ENCODE results near the gene CPLX1.

The CPLX1 gene

GRCh38 chr4:826508-827208 lies 729 bp upstream of the CPLX1 start:
- no peak overlapping the region for H3K4me3 ChIP-seq (replicated peaks in 1 of 2; ENCODE audit: low read depth in 2 of 2, low read length in 2 of 2)

GRCh38 chr4:825063-825970 lies 612 bp downstream of the CPLX1 start:
- TF ChIP-seq, protein P1, sequence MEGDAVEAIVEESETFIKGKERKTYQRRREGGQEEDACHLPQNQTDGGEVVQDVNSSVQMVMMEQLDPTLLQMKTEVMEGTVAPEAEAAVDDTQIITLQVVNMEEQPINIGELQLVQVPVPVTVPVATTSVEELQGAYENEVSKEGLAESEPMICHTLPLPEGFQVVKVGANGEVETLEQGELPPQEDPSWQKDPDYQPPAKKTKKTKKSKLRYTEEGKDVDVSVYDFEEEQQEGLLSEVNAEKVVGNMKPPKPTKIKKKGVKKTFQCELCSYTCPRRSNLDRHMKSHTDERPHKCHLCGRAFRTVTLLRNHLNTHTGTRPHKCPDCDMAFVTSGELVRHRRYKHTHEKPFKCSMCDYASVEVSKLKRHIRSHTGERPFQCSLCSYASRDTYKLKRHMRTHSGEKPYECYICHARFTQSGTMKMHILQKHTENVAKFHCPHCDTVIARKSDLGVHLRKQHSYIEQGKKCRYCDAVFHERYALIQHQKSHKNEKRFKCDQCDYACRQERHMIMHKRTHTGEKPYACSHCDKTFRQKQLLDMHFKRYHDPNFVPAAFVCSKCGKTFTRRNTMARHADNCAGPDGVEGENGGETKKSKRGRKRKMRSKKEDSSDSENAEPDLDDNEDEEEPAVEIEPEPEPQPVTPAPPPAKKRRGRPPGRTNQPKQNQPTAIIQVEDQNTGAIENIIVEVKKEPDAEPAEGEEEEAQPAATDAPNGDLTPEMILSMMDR (IDR thresholded peaks at IDR 0.05; ENCODE audit: low read depth, low read length): no peak
- peak in 1 of 2 donors; percentile 19 for DNase-seq (ENCODE audit: low read depth in 2 of 2)
- peak overlapping the region in 1 of 2 donors; percentile 24 for H3K4me3 ChIP-seq (replicated peaks in 1 of 2; ENCODE audit: low read depth in 2 of 2, low read length in 2 of 2)

More at GRCh38 chr4:826508-827208, 729 bp upstream of the CPLX1 start:
- no peak for DNase-seq (ENCODE audit: low read depth in 2 of 2)
- TF ChIP-seq, protein P1 (IDR thresholded peaks at IDR 0.05; ENCODE audit: low read depth, low read length): no peak

DNA sequence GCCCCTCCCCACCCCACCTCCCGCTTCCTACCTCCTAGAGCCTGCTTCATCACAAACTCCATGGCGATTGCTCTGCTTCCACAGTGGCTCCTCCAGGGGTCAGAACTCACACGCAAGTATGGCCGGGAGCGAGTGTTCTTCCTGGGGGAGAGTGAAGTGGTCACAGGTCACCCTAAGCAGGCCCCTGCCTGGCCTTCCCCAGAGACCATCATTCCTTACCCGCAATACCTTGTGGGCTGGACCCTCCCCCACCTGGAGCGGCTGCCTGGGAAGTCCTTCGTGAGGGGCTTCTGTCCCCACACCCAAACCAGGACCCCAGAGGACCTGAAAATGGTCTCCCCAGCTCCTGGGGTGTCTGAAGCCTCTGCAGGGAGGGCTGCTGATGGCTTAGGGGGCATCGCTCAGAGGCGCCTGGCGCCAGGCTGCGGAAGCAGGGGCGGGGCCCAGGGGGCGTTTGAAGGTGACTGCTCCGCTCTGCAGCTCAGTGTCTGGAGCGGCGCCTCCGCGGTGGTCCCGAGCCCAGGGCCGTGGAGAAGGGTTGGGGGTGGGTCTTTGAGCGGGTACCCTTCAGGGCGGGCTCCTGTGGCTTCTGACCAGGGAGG lies 1.4 kb downstream of the CPLX1 start:
- H3K4me3 ChIP-seq (replicated peaks in 1 of 2; ENCODE audit: low read depth in 2 of 2, low read length in 2 of 2): no peak overlapping the region
- TF ChIP-seq, protein P1 (IDR thresholded peaks at IDR 0.05; ENCODE audit: low read depth, low read length): no peak
- no peak for DNase-seq (ENCODE audit: low read depth in 2 of 2)

GRCh38 chr4:823761-824460 lies 2.0 kb downstream of the CPLX1 start:
- TF ChIP-seq, protein P1 (IDR thresholded peaks at IDR 0.05; ENCODE audit: low read depth, low read length): no peak
- H3K4me3 ChIP-seq (replicated peaks in 1 of 2; ENCODE audit: low read depth in 2 of 2, low read length in 2 of 2): no peak overlapping the region
- DNase-seq (ENCODE audit: low read depth in 2 of 2): no peak

DNA sequence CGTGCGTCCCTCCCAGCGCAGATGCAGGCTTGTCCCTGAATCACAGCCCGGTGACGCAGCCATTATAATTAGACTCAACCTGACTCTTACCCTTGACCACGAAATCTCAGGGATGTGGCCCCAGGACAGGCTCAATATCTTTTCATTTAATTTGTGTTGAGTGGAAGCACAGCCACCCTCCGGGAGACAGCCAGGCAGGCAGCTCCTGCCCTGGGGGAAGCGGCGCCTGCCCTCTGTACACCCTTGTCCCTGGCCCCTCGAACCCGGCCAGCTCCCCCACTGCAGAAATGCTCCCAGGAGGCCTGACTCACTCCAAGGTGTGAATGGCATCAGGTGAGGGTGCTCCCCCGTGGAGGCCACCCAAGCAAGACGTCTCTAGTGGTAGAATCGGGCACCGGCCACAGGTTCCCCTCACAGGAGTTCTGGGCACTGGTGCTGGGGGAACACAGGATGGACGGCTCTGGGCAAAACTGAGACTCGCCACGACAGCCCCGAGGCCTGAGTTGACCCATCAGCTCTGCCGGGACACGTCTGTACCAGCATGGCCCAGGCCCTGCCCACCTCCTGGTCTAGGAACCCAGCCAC lies 2.7 kb downstream of the CPLX1 start:
- TF ChIP-seq, protein P1 (IDR thresholded peaks at IDR 0.05; ENCODE audit: low read depth, low read length): no peak
- no peak for DNase-seq (ENCODE audit: low read depth in 2 of 2)
- no peak overlapping the region for H3K4me3 ChIP-seq (replicated peaks in 1 of 2; ENCODE audit: low read depth in 2 of 2, low read length in 2 of 2)
